Epithelial cell of esophagus (primary cell): ENCODE data around the gene TMEM225B.
"Not testable (repeated sequence)": the region's sequence is repeated elsewhere in the genome, so short reads cannot be mapped to it uniquely, and the experiment has no call there.

Experiments used
- DNase-seq: peaks from one replicate; pipeline ENCODE4 v3.0.0; 2010; ENCODE audit warnings: low read depth
- H3K4me3 ChIP-seq: 2 replicates; pipeline ENCODE4 v1.5.1; 2011; ENCODE audit warnings: mild to moderate bottlenecking, low read length, control low read depth
- CTCF ChIP-seq: IDR thresholded peaks from 2 replicates; pipeline ENCODE4 v1.5.1; 2011; ENCODE audit warnings: low read depth, mild to moderate bottlenecking, low read length, control low read depth, inconsistent platforms; ENCODE audit not compliant: insufficient read depth; ENCODE audit errors: missing control alignments

The TMEM225B gene

GRCh38 chr7:99579956-99580777 lies 17.9 kb upstream of the TMEM225B start:
- peak; percentile 23 for DNase-seq
- TF ChIP-seq CTCF = no peak
- peak overlapping the region; percentile 52 for H3K4me3 ChIP-seq

- H3K4me3 ChIP-seq = peak overlapping the region; percentile 52
- DNase-seq = not testable (repeated sequence)
Measured at GRCh38 chr7:99580778-99581332, 17.2 kb upstream of the TMEM225B start.

GRCh38 chr7:99588868-99589267 lies 9.2 kb upstream of the TMEM225B start:
- H3K4me3 ChIP-seq = no peak overlapping the region
- no peak for TF ChIP-seq CTCF

GRCh38 chr7:99594948-99595745 lies 2.9 kb upstream of the TMEM225B start:
- TF ChIP-seq CTCF = no peak
- no peak overlapping the region for H3K4me3 ChIP-seq
- DNase-seq = no peak

More at GRCh38 chr7:99588868-99589267, 9.2 kb upstream of the TMEM225B start:
- no peak for DNase-seq

GRCh38 chr7:99596408-99596955 lies 1.6 kb upstream of the TMEM225B start:
- H3K4me3 ChIP-seq = no peak overlapping the region
- TF ChIP-seq CTCF = no peak
- no peak for DNase-seq

GRCh38 chr7:99599836-99600235 lies 1.8 kb downstream of the TMEM225B start:
- DNase-seq = no peak
- no peak for TF ChIP-seq CTCF
- H3K4me3 ChIP-seq = no peak overlapping the region
